LNCAP (cell line): ENCODE results near the gene THBS2.

Source experiments
- TF ChIP-seq, protein P1 (sequence below): fragments of 450-650 bp; IDR thresholded peaks from 2 replicates; pipeline ENCODE4 v1.5.1; 2017; ENCODE audit warnings: mild to moderate bottlenecking

THBS2 gene

DNA sequence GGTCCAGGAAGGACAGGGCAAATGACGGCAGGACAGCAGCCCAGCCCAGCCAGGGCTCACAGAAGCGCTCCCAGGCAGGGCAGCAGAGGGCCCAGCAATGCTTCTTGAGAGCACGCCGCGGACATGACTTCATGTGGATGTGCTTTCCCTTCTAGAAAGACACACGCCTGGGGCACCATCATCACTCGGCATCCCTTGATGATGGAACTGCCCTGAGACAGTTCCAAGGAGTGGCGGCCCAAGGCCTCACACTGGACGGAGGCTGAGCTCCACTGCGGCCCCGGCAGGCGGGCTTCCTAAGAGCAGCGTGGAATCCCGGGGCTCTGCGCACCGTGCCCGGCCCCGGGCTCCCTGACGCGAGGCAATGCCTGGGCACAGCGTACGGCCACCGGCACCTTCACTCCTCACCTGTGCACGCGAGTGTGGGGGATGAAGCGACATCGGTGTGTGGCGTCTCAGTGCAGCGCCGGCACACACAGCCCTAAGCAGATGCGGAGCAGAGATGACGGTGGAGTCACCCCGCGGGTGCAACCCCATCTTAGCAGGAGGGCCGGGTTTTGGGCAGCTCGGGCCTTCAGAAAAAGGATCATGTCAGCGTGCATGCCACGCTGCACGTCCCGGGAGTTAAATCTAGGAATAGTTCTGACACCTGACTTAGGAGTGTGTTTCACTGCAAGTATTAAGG lies 86.6 kb downstream of the THBS2 start:
- TF ChIP-seq, protein P1, sequence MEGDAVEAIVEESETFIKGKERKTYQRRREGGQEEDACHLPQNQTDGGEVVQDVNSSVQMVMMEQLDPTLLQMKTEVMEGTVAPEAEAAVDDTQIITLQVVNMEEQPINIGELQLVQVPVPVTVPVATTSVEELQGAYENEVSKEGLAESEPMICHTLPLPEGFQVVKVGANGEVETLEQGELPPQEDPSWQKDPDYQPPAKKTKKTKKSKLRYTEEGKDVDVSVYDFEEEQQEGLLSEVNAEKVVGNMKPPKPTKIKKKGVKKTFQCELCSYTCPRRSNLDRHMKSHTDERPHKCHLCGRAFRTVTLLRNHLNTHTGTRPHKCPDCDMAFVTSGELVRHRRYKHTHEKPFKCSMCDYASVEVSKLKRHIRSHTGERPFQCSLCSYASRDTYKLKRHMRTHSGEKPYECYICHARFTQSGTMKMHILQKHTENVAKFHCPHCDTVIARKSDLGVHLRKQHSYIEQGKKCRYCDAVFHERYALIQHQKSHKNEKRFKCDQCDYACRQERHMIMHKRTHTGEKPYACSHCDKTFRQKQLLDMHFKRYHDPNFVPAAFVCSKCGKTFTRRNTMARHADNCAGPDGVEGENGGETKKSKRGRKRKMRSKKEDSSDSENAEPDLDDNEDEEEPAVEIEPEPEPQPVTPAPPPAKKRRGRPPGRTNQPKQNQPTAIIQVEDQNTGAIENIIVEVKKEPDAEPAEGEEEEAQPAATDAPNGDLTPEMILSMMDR, result no peak
